Gastrocnemius medialis (tissue), 4 donors: ENCODE results near the gene IRF2.

Source experiments
- POLR2A ChIP-seq, 2 donors: fragments of 450-650 bp; IDR thresholded peaks; one replicate each; pipeline ENCODE4 v1.6.1; 2017; ENCODE audit warnings: antibody characterized with exemption in 2 of 2, mild to moderate bottlenecking in 2 of 2, moderate library complexity in 2 of 2
- TF ChIP-seq, protein P1 (sequence below), 5 experiments: fragments of 450-650 bp in 3 of 5; fragments of 200-600 bp in 2 of 5; sonication (generic) in 2 of 5; IDR thresholded peaks in 4 of 5; conservative IDR thresholded peaks in 1 of 5; 1 replicate in 4 of 5; 2 replicates in 1 of 5; pipeline ENCODE4 v1.5.1; 2016 to 2019; ENCODE audit warnings: antibody characterized with exemption in 5 of 5, mild to moderate bottlenecking in 3 of 5, moderate library complexity in 3 of 5

- TF ChIP-seq POLR2A (IDR thresholded peaks at IDR 0.05) = no peak
- TF ChIP-seq, protein P1, sequence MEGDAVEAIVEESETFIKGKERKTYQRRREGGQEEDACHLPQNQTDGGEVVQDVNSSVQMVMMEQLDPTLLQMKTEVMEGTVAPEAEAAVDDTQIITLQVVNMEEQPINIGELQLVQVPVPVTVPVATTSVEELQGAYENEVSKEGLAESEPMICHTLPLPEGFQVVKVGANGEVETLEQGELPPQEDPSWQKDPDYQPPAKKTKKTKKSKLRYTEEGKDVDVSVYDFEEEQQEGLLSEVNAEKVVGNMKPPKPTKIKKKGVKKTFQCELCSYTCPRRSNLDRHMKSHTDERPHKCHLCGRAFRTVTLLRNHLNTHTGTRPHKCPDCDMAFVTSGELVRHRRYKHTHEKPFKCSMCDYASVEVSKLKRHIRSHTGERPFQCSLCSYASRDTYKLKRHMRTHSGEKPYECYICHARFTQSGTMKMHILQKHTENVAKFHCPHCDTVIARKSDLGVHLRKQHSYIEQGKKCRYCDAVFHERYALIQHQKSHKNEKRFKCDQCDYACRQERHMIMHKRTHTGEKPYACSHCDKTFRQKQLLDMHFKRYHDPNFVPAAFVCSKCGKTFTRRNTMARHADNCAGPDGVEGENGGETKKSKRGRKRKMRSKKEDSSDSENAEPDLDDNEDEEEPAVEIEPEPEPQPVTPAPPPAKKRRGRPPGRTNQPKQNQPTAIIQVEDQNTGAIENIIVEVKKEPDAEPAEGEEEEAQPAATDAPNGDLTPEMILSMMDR (IDR thresholded peaks at IDR 0.05 in 4 of 5, conservative IDR thresholded peaks at IDR 0.05 in 1 of 5) = no peak
These were observed 36.0 kb downstream of the IRF2 start for GRCh38 chr4:184438375-184438774.
